ENCODE data around the gene H2AZ1.
A peak's percentile ranks its signal among the peaks of the same experiment; 100 is the strongest.
"Not testable (repeated sequence)": the region's sequence is repeated elsewhere in the genome, so short reads cannot be mapped to it uniquely, and the experiment has no call there.

Gene H2AZ1

GRCh38 chr4:99949999-99950912 is at the start of gene H2AZ1:
H2AZ1 (minus strand) TSS chr4:99950275; CDS start chr4:99950170, 105 bp downstream.
- DNase-seq, result peak; percentile 99 to 100 (median 100)

DNA sequence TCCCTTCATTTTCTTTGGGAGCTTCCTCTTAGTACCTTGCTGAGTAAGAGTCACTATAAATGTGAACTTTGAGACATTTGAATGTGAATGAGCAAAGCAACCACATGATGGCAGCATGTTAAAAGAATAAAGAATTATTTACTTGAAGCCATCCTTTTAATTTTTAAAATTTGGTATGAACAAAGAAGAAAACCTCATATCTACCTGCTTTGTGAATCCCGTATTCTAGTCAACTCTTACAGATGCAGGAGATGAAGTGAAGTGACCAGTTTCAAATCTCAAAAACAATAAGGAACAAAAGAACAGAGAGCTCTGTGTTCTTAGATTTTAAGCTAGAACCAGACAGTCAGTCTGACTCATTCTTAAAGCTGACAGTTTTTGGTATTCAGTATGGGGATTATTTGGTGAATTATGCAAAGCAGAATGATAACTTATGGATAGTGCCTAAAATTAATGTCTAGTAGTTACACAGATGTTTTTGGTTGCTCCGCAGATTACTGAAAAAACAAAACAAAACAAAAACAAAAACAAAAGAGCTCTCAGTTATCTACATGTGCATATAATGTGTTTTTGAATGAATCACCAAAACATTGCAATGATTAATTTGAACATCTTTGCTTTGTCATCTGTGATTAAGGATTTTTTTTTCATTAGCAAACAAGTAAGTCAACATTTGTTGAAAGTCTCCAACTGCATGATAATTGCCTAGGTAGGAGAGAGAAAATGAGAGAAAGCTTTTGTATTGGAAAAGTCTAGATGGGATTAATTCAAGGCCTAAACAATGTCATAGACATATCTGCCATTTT is 48.2 kb upstream of the H2AZ1 start:
- peak in 2 of 3 donors; percentile 8 to 13 for DNase-seq

- no peak for DNase-seq
These were observed 41.7 kb upstream of the H2AZ1 start for GRCh38 chr4:99991741-99992140.

DNA sequence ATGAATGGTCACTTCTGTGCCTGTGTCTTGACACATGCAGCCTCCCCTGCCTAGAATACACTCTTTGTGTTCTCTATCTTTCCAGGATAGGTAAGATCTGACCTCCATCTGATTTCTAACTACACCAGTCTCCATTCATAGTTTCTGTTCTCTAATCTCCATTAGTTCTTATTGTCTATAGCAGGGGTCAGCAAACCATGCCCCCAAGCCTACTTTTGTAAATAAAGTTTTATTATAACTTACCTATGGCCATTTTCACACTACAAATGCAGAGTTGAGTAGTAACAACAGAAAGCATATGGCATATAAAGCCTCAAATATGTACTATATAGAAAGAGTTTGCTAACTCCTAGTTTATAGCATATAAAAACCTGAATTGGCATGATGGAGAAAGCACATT is 37.6 kb upstream of the H2AZ1 start:
- DNase-seq, result no peak

GRCh38 chr4:99986792-99987191 is 36.7 kb upstream of the H2AZ1 start:
- DNase-seq, result no peak

- DNase-seq, result peak; percentile 3 to 37 (median 12)
These were observed 33.3 kb upstream of the H2AZ1 start for GRCh38 chr4:99983289-99983943.

- DNase-seq, result no peak
These were observed 29.8 kb upstream of the H2AZ1 start for GRCh38 chr4:99979872-99980271.

GRCh38 chr4:99971453-99972111 is 21.5 kb upstream of the H2AZ1 start:
- no peak for DNase-seq

GRCh38 chr4:99968330-99968729 is 18.3 kb upstream of the H2AZ1 start:
- DNase-seq, result no peak

GRCh38 chr4:99966692-99967091 is 16.6 kb upstream of the H2AZ1 start:
- no peak for DNase-seq

- DNase-seq, result no peak
These were observed 15.7 kb upstream of the H2AZ1 start for GRCh38 chr4:99965674-99966350.

GRCh38 chr4:99965173-99965572 is 15.1 kb upstream of the H2AZ1 start:
- no peak for DNase-seq

GRCh38 chr4:99961711-99962110 is 11.6 kb upstream of the H2AZ1 start:
- peak in 2 of 3 donors; percentile 52 to 60 for DNase-seq

- no peak for DNase-seq
These were observed 10.6 kb upstream of the H2AZ1 start for GRCh38 chr4:99960648-99961047.

GRCh38 chr4:99958207-99958606 is 8.1 kb upstream of the H2AZ1 start:
- DNase-seq, result not testable (repeated sequence)

DNA sequence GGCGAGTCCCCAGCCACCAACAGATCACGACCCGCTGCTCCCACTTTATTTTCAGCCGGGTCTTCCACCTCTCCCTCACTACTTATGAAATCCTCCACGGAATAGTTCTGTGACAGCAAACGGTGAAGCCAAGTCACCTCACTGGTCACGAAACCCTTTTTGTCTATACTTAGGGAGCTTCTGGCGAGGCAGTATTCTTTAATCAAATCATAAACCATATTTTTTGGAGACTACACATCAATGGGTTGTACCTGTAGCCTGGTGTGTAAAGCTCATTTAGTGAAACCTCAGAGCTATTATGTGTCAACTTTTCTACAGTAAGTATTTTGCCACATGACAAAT is 809 bp upstream of the H2AZ1 start:
- no peak for DNase-seq

DNA sequence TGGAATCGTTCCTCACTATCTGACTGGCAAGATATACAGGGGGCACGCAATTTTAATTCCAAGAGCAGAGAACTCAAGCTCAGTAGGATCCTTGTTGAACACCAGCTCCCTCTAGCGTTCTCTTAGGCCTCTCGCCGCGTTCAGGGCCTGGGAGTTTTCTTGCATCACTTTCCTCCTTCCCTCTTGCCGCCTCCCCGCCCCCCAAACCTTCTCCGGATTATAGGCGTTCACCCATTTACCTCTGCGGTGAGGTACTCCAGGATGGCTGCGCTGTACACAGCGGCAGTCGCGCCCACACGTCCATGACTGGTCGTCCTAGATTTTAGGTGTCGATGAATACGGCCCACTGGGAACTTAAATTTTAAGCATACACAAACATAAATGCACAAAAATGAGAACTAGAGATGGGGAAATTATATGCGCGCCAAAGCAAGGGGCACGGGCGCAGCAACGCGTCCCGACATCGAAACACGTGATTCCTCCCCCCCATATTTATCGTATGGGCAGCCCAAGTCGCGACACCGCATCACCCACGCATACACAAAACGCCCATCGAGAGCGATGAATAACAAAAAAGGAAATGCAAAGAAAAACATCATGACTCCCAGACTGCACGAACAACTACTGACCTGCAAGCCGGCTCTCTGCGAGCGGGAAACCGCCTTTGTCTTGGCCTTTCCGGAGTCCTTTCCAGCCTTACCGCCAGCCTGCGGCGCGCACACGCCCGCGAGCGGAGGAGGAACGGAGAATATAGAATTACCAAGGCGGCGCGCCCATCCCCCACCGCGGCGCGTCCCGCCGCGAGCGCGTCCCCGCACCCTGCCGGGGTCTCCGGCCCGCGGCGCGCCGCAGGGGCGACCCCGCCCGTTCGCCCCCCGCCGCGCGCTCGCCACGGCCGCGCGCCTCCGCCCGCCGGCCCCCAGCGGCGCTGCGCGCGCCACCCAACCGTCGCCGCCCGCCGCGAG is 759 bp downstream of the H2AZ1 start:
- DNase-seq, result peak; percentile 91 to 97 (median 94)

- no peak for DNase-seq
These were observed 2.5 kb downstream of the H2AZ1 start for GRCh38 chr4:99947608-99948007.

DNA sequence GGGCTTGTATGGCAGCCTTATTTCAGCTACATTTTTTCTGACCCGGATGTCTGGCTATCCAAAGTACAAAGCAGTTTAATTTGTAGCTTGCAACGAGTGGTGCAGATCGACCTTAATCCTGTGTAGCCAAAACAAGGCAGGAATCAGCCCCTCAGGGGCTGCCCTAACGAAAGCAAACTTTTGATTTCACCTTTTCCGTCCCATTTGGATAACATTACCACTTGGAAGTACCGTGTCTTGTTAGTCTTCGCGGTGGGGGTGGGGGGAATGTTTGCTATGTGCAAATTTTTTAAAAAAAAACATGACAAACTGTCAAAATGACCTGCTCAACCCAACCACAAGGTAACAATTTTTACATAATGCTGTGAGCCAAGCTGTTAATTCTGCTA is 2.9 kb downstream of the H2AZ1 start:
- DNase-seq, result no peak

GRCh38 chr4:99946356-99947189 is 3.5 kb downstream of the H2AZ1 start, which contains the start of gene DNAJB14:
DNAJB14 (minus strand) TSS chr4:99946618; CDS start chr4:99946571, 47 bp downstream.
- DNase-seq, result peak; percentile 86 to 94 (median 90)

All from suppressor macrophage treated with lipopolysaccharide for 1 hour (primary cell).